Smooth muscle cell (in vitro differentiated cells): ENCODE measurements around the gene ZNF689. TPM values are rescaled to one million over a fixed set of nuclear protein-coding genes. Genes with fewer than 3 reads are reported as not detected.

Source experiments
- DNase-seq: peaks from one replicate; lab custom pipeline; 2025; ENCODE audit not compliant: unreplicated experiment; lab: John Stamatoyannopoulos, UW
- H2AFZ ChIP-seq: fragments of 200-600 bp; sonication (generic); 2 replicates; pipeline ENCODE4 v1.6.0; 2016; ENCODE audit warnings: antibody characterized with exemption, low read depth, mild to moderate bottlenecking
- H3F3A ChIP-seq: fragments of 200-600 bp; sonication (generic); 2 replicates; pipeline ENCODE4 v1.6.0; 2017; ENCODE audit warnings: antibody characterized with exemption, low read depth
- H3K27ac ChIP-seq: fragments of 200-600 bp; sonication (generic); 2 replicates; pipeline ENCODE4 v1.5.1; 2016; ENCODE audit warnings: low read depth, mild to moderate bottlenecking
- H3K27me3 ChIP-seq: fragments of 200-600 bp; sonication (generic); 2 replicates; pipeline ENCODE4 v1.6.1; 2016; ENCODE audit warnings: low read depth, mild to moderate bottlenecking
- H3K36me3 ChIP-seq: fragments of 200-600 bp; sonication (generic); 2 replicates; pipeline ENCODE4 v1.5.1; 2016; ENCODE audit warnings: low read depth
- H3K4me1 ChIP-seq: fragments of 200-600 bp; sonication (generic); 2 replicates; pipeline ENCODE4 v1.5.1; 2016; ENCODE audit warnings: low read depth
- H3K4me2 ChIP-seq: fragments of 200-600 bp; sonication (generic); 2 replicates; pipeline ENCODE4 v1.6.0; 2016; ENCODE audit warnings: mild to moderate bottlenecking
- H3K4me3 ChIP-seq: fragments of 200-600 bp; sonication (generic); 2 replicates; pipeline ENCODE4 v1.5.1; 2016; ENCODE audit warnings: mild to moderate bottlenecking
- H3K79me2 ChIP-seq: fragments of 200-600 bp; sonication (generic); 2 replicates; pipeline ENCODE4 v1.6.0; 2016; ENCODE audit warnings: low read depth, mild to moderate bottlenecking
- H3K9ac ChIP-seq: fragments of 200-600 bp; sonication (generic); 2 replicates; pipeline ENCODE4 v1.6.0; 2016; ENCODE audit warnings: low read depth
- H3K9me3 ChIP-seq: fragments of 200-600 bp; sonication (generic); replicated peaks from 2 replicates; pipeline ENCODE4 v1.5.1; 2016; ENCODE audit warnings: low read depth
- H4K20me1 ChIP-seq: fragments of 200-600 bp; sonication (generic); 2 replicates; pipeline ENCODE4 v1.6.0; 2016; ENCODE audit warnings: low read depth
- CTCF ChIP-seq: fragments of 200-600 bp; sonication (generic); IDR thresholded peaks from 2 replicates; pipeline ENCODE4 v1.5.1; 2017; ENCODE audit warnings: borderline replicate concordance, mild to moderate bottlenecking, antibody characterized with exemption; ENCODE audit not compliant: insufficient read depth, poor library complexity, severe bottlenecking
- WGBS: methylation state at CpG from one replicate; pipeline ENCODE4 v1.1.7; 2016; ENCODE audit warnings: low lambda C conversion rate; 5-methylcytosine and 5-hydroxymethylcytosine counted together
- polyA plus RNA-seq: library from polyadenylated mRNA; unstranded; fragments of >200 nt; fragmentation: Nextera tagmentation; extraction: Ambion mirVana; gene quantifications from 2 replicates; pipeline ENCODE4 v1.2.1, GENCODE V29; 2016
- total RNA-seq: library from RNA; depleted of rRNA; stranded (reverse); fragments of >200 nt; gene quantifications from 2 replicates; pipeline ENCODE4 v1.2.3, GENCODE V29; 2014

Gene ZNF689
- total and polyA plus RNA-seq, 2 experiments from 2014 or later: 8.2 to 10.0 TPM

DNA sequence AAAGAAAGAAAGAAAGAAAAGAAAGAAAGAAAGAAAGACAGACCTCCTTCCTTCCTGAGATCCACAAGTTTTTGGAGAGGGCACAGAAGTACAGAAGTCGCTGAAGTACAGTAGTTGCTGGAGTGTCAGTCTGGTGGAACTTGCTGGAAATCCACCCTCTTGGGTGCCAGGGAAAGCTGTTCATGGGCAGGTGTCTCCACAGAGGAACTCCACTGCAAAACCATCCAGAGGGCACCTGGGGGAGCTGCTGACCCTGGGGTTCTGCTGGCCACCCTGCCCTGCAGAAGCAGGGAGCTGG lies 37.0 kb upstream of the ZNF689 start:
- DNase-seq: no peak
- no peak overlapping the region for H3K9ac ChIP-seq
- H4K20me1 ChIP-seq: no peaks in the 10 kb centered on the region
- no peaks in the 10 kb centered on the region for H3K36me3 ChIP-seq
- TF ChIP-seq CTCF: no peak
- H3K79me2 ChIP-seq: peaks cover 4% of the 10 kb centered on the region
- H3K4me1 ChIP-seq: peaks cover 5% of the 10 kb centered on the region
- H3F3A ChIP-seq: peaks cover 4% of the 10 kb centered on the region
- 96% methylated on average over 1 of the region's 1 CpG for WGBS
- H3K4me3 ChIP-seq: no peak overlapping the region
- H3K27me3 ChIP-seq: no peaks in the 10 kb centered on the region
- H3K27ac ChIP-seq: no peak overlapping the region
- H3K9me3 ChIP-seq: no peaks in the 10 kb centered on the region
- H2AFZ ChIP-seq: no peak overlapping the region
- H3K4me2 ChIP-seq: no peak overlapping the region

DNA sequence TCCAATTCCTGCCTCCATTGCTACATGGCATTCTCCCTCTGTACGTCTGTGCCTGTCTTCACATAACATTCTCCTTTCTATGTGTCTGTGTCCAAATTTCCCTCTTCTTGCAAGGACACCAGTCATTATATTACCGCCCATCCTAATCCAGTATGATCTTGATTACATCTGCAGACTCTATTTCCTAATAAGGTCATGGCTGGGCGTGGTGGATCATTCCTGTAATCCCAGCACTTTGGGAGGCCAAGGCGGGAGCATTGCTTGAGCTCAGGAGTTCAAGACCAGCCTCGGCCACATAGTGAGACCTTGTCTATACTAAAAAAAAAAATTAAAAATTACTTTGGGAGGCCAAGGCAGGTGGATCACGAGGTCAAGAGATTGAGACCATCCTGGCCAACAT lies 35.5 kb upstream of the ZNF689 start:
- Histone ChIP-seq H3F3A (no peaks in the 10 kb centered on the region), H3K36me3 (no peaks in the 10 kb centered on the region), H3K79me2 (no peaks in the 10 kb centered on the region), H3K9ac (no peak overlapping the region), H3K4me1 (no peaks in the 10 kb centered on the region), H3K9me3 (no peaks in the 10 kb centered on the region), H3K4me3 (no peak overlapping the region), H3K4me2 (no peak overlapping the region), H3K27me3 (no peaks in the 10 kb centered on the region), H4K20me1 (no peaks in the 10 kb centered on the region), H2AFZ (no peak overlapping the region), H3K27ac (no peak overlapping the region)
- DNase-seq: no peak
- 65% methylated on average over 6 of the region's 6 CpGs for WGBS
- no peak for TF ChIP-seq CTCF

DNA sequence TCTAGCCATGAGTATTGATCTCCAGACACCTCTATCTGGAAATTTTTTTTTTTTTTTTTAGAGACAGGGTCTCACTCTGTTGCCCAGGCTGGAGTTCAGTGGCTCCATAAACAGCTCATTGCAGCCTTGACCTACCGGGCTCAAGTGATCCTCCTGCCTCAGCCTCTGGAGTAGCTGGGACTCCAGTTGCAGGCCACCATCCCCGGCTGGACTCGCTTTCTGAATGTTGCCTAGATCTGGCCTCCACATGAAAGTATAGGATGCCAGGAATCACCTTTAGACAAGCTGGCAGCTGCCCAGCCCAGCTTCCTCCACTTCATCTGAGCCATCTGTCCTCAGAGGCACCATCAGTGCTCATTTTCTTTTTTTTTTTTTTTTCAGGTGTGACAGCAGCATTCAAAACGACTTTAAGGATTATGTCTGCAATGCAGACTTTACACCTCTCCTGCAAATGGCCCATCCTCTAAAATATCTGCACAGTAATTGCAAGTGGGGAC lies 34.2 kb upstream of the ZNF689 start:
- Histone ChIP-seq H2AFZ (no peak overlapping the region), H4K20me1 (no peaks in the 10 kb centered on the region), H3K27me3 (no peaks in the 10 kb centered on the region), H3K36me3 (no peaks in the 10 kb centered on the region), H3K4me3 (no peak overlapping the region), H3K4me1 (no peaks in the 10 kb centered on the region), H3K79me2 (no peaks in the 10 kb centered on the region), H3K4me2 (no peak overlapping the region), H3K9ac (no peak overlapping the region), H3K9me3 (no peaks in the 10 kb centered on the region), H3F3A (no peaks in the 10 kb centered on the region), H3K27ac (no peak overlapping the region)
- 72% methylated on average over 4 of the region's 4 CpGs for WGBS
- no peak for TF ChIP-seq CTCF
- no peak for DNase-seq

DNA sequence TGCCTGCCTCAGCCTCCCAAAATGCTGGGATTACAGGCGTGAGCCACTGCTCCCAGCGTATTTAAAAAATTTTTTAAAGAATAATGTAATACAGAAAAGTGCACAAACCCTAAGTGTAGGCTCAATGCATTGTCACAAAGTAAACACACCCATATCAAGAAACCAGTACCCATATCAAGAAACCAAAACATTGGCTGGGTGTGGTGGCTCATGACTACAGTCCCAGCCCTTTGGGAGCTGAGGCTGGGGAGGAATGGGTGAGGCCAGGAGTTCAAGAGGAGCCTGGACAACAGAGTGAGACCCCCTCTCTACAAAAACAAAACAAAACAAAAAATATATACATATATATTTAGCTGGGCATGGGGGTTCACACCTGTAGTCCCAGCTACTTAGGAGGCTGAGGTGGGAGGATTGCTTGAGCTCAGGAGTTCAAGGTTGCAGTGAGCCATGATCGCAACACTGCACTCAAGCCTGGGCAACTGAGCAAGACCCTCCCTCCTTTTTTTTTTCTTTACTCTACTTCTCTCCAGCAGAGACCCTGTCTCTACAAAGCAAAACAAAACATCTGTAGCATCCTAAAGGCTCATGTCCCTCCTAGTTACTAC lies 31.3 kb upstream of the ZNF689 start:
- no peak for TF ChIP-seq CTCF
- H3K9me3 ChIP-seq: no peaks in the 10 kb centered on the region
- WGBS: 81% methylated on average over 3 of the region's 3 CpGs

More for the DNA sequence above, 31.3 kb upstream of the ZNF689 start:
- DNase-seq: no peak
- Histone ChIP-seq H3K36me3 (no peaks in the 10 kb centered on the region), H3K9ac (no peak overlapping the region), H4K20me1 (no peaks in the 10 kb centered on the region), H3K27ac (no peak overlapping the region), H3K4me1 (no peaks in the 10 kb centered on the region), H3K4me2 (no peak overlapping the region), H2AFZ (no peak overlapping the region), H3F3A (no peaks in the 10 kb centered on the region), H3K27me3 (no peaks in the 10 kb centered on the region), H3K79me2 (no peaks in the 10 kb centered on the region), H3K4me3 (no peak overlapping the region)
